ENCODE results near the gene CDH2. TPM values are rescaled to one million over a fixed set of nuclear protein-coding genes. Genes with fewer than 3 reads are reported as not detected.

The CDH2 gene
- total RNA-seq, 1 experiment from 2014 or later: 15.0 TPM

- Histone ChIP-seq H3K27ac (ENCODE audit: low read depth, low read length, poor library complexity, severe bottlenecking) (no peak overlapping the region), H3K36me3 (ENCODE audit: insufficient read depth, low read length, poor library complexity, severe bottlenecking) (no peaks in the 10 kb centered on the region), H3K9me3 (ENCODE audit: low read depth, low read length, poor library complexity, severe bottlenecking) (no peaks in the 10 kb centered on the region), H3K4me3 (ENCODE audit: low read depth, low read length, poor library complexity, severe bottlenecking) (no peak overlapping the region), H3K27me3 (replicated peaks; ENCODE audit: insufficient read depth, low read depth, low read length, poor library complexity) (peaks cover 18% of the 10 kb centered on the region), H3K4me1 (ENCODE audit: insufficient read depth, low read length, poor library complexity, severe bottlenecking) (no peaks in the 10 kb centered on the region)
- intact Hi-C loops (cut with micrococcal nuclease; ENCODE audit: unreplicated experiment): no loop called here
- TF ChIP-seq EZH2 (IDR thresholded peaks at IDR 0.05; ENCODE audit: borderline replicate concordance, low read depth, low read length, poor library complexity, severe bottlenecking) (no peak), CTCF (conservative IDR thresholded peaks at IDR 0.05; ENCODE audit: low read depth, low read length) (no peak)
- POLR2A ChIA-PET (ENCODE audit: low non-redundant PET): no interaction called here
- CTCF ChIA-PET: no interaction called here
- no TSS peak for BruUV-seq (replicated peaks)
- no peak for DNase-seq (ENCODE audit: low spot score)
Observed at GRCh38 chr18:28027755-28028154, 149.2 kb downstream of the CDH2 start.

- POLR2A ChIA-PET (ENCODE audit: low non-redundant PET): no interaction called here
- CTCF ChIA-PET: no interaction called here
- H3K27me3 ChIP-seq (replicated peaks; ENCODE audit: insufficient read depth, low read depth, low read length, poor library complexity): peaks cover 42% of the 10 kb centered on the region
- H3K4me3 ChIP-seq (ENCODE audit: low read depth, low read length, poor library complexity, severe bottlenecking): no peak overlapping the region
- H3K4me1 ChIP-seq (ENCODE audit: insufficient read depth, low read length, poor library complexity, severe bottlenecking): no peaks in the 10 kb centered on the region
- intact Hi-C loops (cut with micrococcal nuclease; ENCODE audit: unreplicated experiment): loop anchor here (10.0 kb wide), 1 partner anchor 165 kb away; no protein-coding TSS in a partner anchor
- no peaks in the 10 kb centered on the region for H3K36me3 ChIP-seq (ENCODE audit: insufficient read depth, low read length, poor library complexity, severe bottlenecking)
- no peak for TF ChIP-seq CTCF (conservative IDR thresholded peaks at IDR 0.05; ENCODE audit: low read depth, low read length)
- no peak for TF ChIP-seq EZH2 (IDR thresholded peaks at IDR 0.05; ENCODE audit: borderline replicate concordance, low read depth, low read length, poor library complexity, severe bottlenecking)
- no peak overlapping the region for H3K27ac ChIP-seq (ENCODE audit: low read depth, low read length, poor library complexity, severe bottlenecking)
- BruUV-seq (replicated peaks): no TSS peak
- DNase-seq (ENCODE audit: low spot score): no peak
- H3K9me3 ChIP-seq (ENCODE audit: low read depth, low read length, poor library complexity, severe bottlenecking): no peaks in the 10 kb centered on the region
Observed at GRCh38 chr18:28019425-28020108, 157.4 kb downstream of the CDH2 start.

- no peak overlapping the region for H3K4me3 ChIP-seq (ENCODE audit: low read depth, low read length, poor library complexity, severe bottlenecking)
- POLR2A ChIA-PET (ENCODE audit: low non-redundant PET): no interaction called here
- CTCF ChIA-PET: no interaction called here
- BruUV-seq (replicated peaks): no TSS peak
- H3K27me3 ChIP-seq (replicated peaks; ENCODE audit: insufficient read depth, low read depth, low read length, poor library complexity): peaks cover 44% of the 10 kb centered on the region
- H3K9me3 ChIP-seq (ENCODE audit: low read depth, low read length, poor library complexity, severe bottlenecking): no peaks in the 10 kb centered on the region
- no peak for DNase-seq (ENCODE audit: low spot score)
- no peaks in the 10 kb centered on the region for H3K36me3 ChIP-seq (ENCODE audit: insufficient read depth, low read length, poor library complexity, severe bottlenecking)
- intact Hi-C loops (cut with micrococcal nuclease; ENCODE audit: unreplicated experiment): loop anchor here (10.0 kb wide), 1 partner anchor 166 kb away; no protein-coding TSS in a partner anchor
- no peaks in the 10 kb centered on the region for H3K4me1 ChIP-seq (ENCODE audit: insufficient read depth, low read length, poor library complexity, severe bottlenecking)
- TF ChIP-seq CTCF (conservative IDR thresholded peaks at IDR 0.05; ENCODE audit: low read depth, low read length) (no peak), EZH2 (IDR thresholded peaks at IDR 0.05; ENCODE audit: borderline replicate concordance, low read depth, low read length, poor library complexity, severe bottlenecking) (no peak)
- no peak overlapping the region for H3K27ac ChIP-seq (ENCODE audit: low read depth, low read length, poor library complexity, severe bottlenecking)
Observed at GRCh38 chr18:28018351-28018750, 158.6 kb downstream of the CDH2 start.

Data from A673 (cell line).